Measurements from ENCODE around the gene ESPNL. TPM values are rescaled to one million over a fixed set of nuclear protein-coding genes. Genes with fewer than 3 reads are reported as not detected.

Gene ESPNL
- total RNA-seq, 2 experiments from 2014 or later, result not detected

- no peaks in the 10 kb centered on the region for H3K4me1 ChIP-seq (ENCODE audit: insufficient read depth, low read length)
- DNase-seq (no peak), ATAC-seq (ENCODE audit: poor library complexity) (no peak)
- POLR2A ChIA-PET, result no interaction called here
- Mint-ChIP-seq H3K27me3 (no peaks in the 10 kb centered on the region), H3K27ac (no peak overlapping the region), H3K4me3 (no peak overlapping the region), H3K36me3 (ENCODE audit: low read depth) (peaks cover 97% of the 10 kb centered on the region), H3K9me3 (no peaks in the 10 kb centered on the region), H3K4me1 (ENCODE audit: low read depth) (no peaks in the 10 kb centered on the region)
- H3K9me3 ChIP-seq (ENCODE audit: control insufficient read depth in 1 of 2, insufficient read depth in 1 of 2, low read length in 2 of 2), result no peaks in the 10 kb centered on the region
- H3K36me3 ChIP-seq (ENCODE audit: insufficient read depth, low read length), result peaks cover 79% of the 10 kb centered on the region
- no peaks in the 10 kb centered on the region for H3K27me3 ChIP-seq (ENCODE audit: control insufficient read depth in 1 of 2, insufficient read depth in 2 of 2, low read length in 2 of 2)
- intact Hi-C loops (cut with DNase I, micrococcal nuclease), result no loop called here
- H3K27ac ChIP-seq (ENCODE audit: low read depth in 1 of 2, low read length in 2 of 2), result no peak overlapping the region
- H3K4me3 ChIP-seq (ENCODE audit: low read length), result no peak overlapping the region
- no peak for TF ChIP-seq CTCF (IDR thresholded peaks at IDR 0.05)
- CTCF ChIA-PET, result no interaction called here
Measured at GRCh38 chr2:238174291-238174690, 74.2 kb downstream of the ESPNL start.

- TF ChIP-seq CTCF (IDR thresholded peaks at IDR 0.05), result no peak
- H3K36me3 ChIP-seq (ENCODE audit: insufficient read depth, low read length), result peaks cover 81% of the 10 kb centered on the region
- no peak for DNase-seq
- no peaks in the 10 kb centered on the region for H3K27me3 ChIP-seq (ENCODE audit: control insufficient read depth in 1 of 2, insufficient read depth in 2 of 2, low read length in 2 of 2)
- Mint-ChIP-seq H3K27ac (no peak overlapping the region), H3K36me3 (ENCODE audit: low read depth) (peaks cover 97% of the 10 kb centered on the region), H3K9me3 (no peaks in the 10 kb centered on the region), H3K4me1 (ENCODE audit: low read depth) (no peaks in the 10 kb centered on the region), H3K4me3 (no peak overlapping the region), H3K27me3 (no peaks in the 10 kb centered on the region)
- intact Hi-C loops (cut with DNase I, micrococcal nuclease), result no loop called here
- no peaks in the 10 kb centered on the region for H3K4me1 ChIP-seq (ENCODE audit: insufficient read depth, low read length)
- H3K9me3 ChIP-seq (ENCODE audit: control insufficient read depth in 1 of 2, insufficient read depth in 1 of 2, low read length in 2 of 2), result no peaks in the 10 kb centered on the region
- ATAC-seq (ENCODE audit: poor library complexity), result no peak
- no peak overlapping the region for H3K27ac ChIP-seq (ENCODE audit: low read depth in 1 of 2, low read length in 2 of 2)
- no peak overlapping the region for H3K4me3 ChIP-seq (ENCODE audit: low read length)
- ChIA-PET CTCF (no interaction called here), POLR2A (no interaction called here)
Measured at GRCh38 chr2:238174701-238175100, 74.6 kb downstream of the ESPNL start.

GRCh38 chr2:238176613-238177012 lies 76.5 kb downstream of the ESPNL start:
- POLR2A ChIA-PET, result no interaction called here
- DNase-seq (no peak), ATAC-seq (ENCODE audit: poor library complexity) (no peak)
- intact Hi-C loops (cut with DNase I, micrococcal nuclease), result no loop called here
- Histone ChIP-seq H3K4me1 (ENCODE audit: insufficient read depth, low read length) (no peaks in the 10 kb centered on the region), H3K36me3 (ENCODE audit: insufficient read depth, low read length) (peaks cover 84% of the 10 kb centered on the region), H3K27ac (ENCODE audit: low read depth in 1 of 2, low read length in 2 of 2) (no peak overlapping the region), H3K4me3 (ENCODE audit: low read length) (no peak overlapping the region), H3K27me3 (ENCODE audit: control insufficient read depth in 1 of 2, insufficient read depth in 2 of 2, low read length in 2 of 2) (no peaks in the 10 kb centered on the region), H3K9me3 (ENCODE audit: control insufficient read depth in 1 of 2, insufficient read depth in 1 of 2, low read length in 2 of 2) (no peaks in the 10 kb centered on the region)
- Mint-ChIP-seq H3K4me1 (ENCODE audit: low read depth) (no peaks in the 10 kb centered on the region), H3K27ac (peak overlapping the region; percentile 35), H3K9me3 (no peaks in the 10 kb centered on the region), H3K36me3 (ENCODE audit: low read depth) (peaks cover 99% of the 10 kb centered on the region), H3K4me3 (no peak overlapping the region), H3K27me3 (no peaks in the 10 kb centered on the region)
- CTCF ChIA-PET, result no interaction called here
- no peak for TF ChIP-seq CTCF (IDR thresholded peaks at IDR 0.05)
